HEK293 (cell line): ENCODE data around the gene XCL1.

ENCODE experiments used
- CTCF ChIA-PET: fragments of 350-600 bp; formaldehyde crosslinking; extraction: SDS; loops from one replicate; lab custom pipeline; 2021; ENCODE audit warnings: antibody characterized with exemption; lab: Yijun Ruan, JAX
- POLR2A ChIA-PET: fragments of 300-600 bp; formaldehyde crosslinking; extraction: SDS; loops from one replicate; lab custom pipeline; 2020; ENCODE audit warnings: antibody characterized with exemption, inconsistent platforms; lab: Yijun Ruan, JAX
- H3K27ac ChIP-seq: fragments of 200-500 bp; sonication (Bioruptor generic); 2 replicates; pipeline ENCODE4 v1.5.1; 2014; ENCODE audit warnings: low read depth, low read length, control low read depth, inconsistent platforms; ENCODE audit errors: extremely low read depth
- H3K36me3 ChIP-seq, 2 experiments: fragments of 200-500 bp in 1 of 2; sonication (Bioruptor generic) in 1 of 2; 1 replicate in 1 of 2; 2 replicates in 1 of 2; pipeline ENCODE4 v1.5.1; 2014 to 2017; ENCODE audit warnings: inconsistent platforms in 2 of 2, low read length in 2 of 2; ENCODE audit not compliant: control insufficient read depth in 2 of 2, insufficient read depth in 1 of 2
- H3K4me1 ChIP-seq: fragments of 200-500 bp; sonication (Bioruptor generic); 2 replicates; pipeline ENCODE4 v1.5.1; 2014; ENCODE audit warnings: mild to moderate bottlenecking, low read length, inconsistent platforms; ENCODE audit not compliant: control insufficient read depth, insufficient read depth
- H3K4me3 ChIP-seq: 2 replicates; pipeline ENCODE4 v1.5.1; 2011; ENCODE audit warnings: low read depth, mild to moderate bottlenecking, control low read depth, low read length, moderate library complexity
- H3K9me3 ChIP-seq: fragments of 200-500 bp; sonication (Bioruptor generic); 2 replicates; pipeline ENCODE4 v1.5.1; 2014; ENCODE audit warnings: low read depth, low read length, inconsistent platforms; ENCODE audit not compliant: control insufficient read depth, insufficient read depth
- BCL11B ChIP-seq: fragments of 450-650 bp; formaldehyde crosslinking; IDR thresholded peaks from 2 replicates; pipeline ENCODE4 v1.5.1; 2016; ENCODE audit warnings: low read depth, missing biosample characterization, missing genetic modification characterization
- BCL6B ChIP-seq: fragments of 450-650 bp; formaldehyde crosslinking; IDR thresholded peaks from 2 replicates; pipeline ENCODE4 v1.5.1; 2017; ENCODE audit warnings: missing biosample characterization, missing genetic modification characterization
- FEZF1 ChIP-seq: fragments of 450-650 bp; formaldehyde crosslinking; IDR thresholded peaks from 2 replicates; pipeline ENCODE4 v1.5.1; 2016; ENCODE audit warnings: missing biosample characterization, missing genetic modification characterization
- HOXC10 ChIP-seq: sonication (generic); formaldehyde crosslinking; IDR thresholded peaks from 2 replicates; pipeline ENCODE4 v1.8.1; 2023; ENCODE audit warnings: mild to moderate bottlenecking, missing genetic modification reagents
- IKZF3 ChIP-seq: fragments of 450-650 bp; IDR thresholded peaks from 2 replicates; pipeline ENCODE4 v1.5.0; 2018; ENCODE audit warnings: missing biosample characterization, mild to moderate bottlenecking, missing genetic modification characterization, moderate library complexity
- KLF10 ChIP-seq: fragments of 450-650 bp; IDR thresholded peaks from 2 replicates; pipeline ENCODE4 v1.5.1; 2018; ENCODE audit warnings: missing biosample characterization, mild to moderate bottlenecking, missing genetic modification characterization
- OSR2 ChIP-seq: fragments of 450-650 bp; formaldehyde crosslinking; IDR thresholded peaks from 2 replicates; pipeline ENCODE4 v1.5.1; 2016; ENCODE audit warnings: missing biosample characterization, missing genetic modification characterization
- PATZ1 ChIP-seq: fragments of 450-650 bp; formaldehyde crosslinking; IDR thresholded peaks from 2 replicates; pipeline ENCODE4 v1.5.1; 2016; ENCODE audit warnings: missing biosample characterization, missing genetic modification characterization
- ZBTB17 ChIP-seq: fragments of 450-650 bp; formaldehyde crosslinking; IDR thresholded peaks from 2 replicates; pipeline ENCODE4 v1.5.1; 2016; ENCODE audit warnings: missing biosample characterization, missing genetic modification characterization
- ZBTB44 ChIP-seq: fragments of 450-650 bp; IDR thresholded peaks from 2 replicates; pipeline ENCODE4 v1.5.1; 2018; ENCODE audit warnings: missing biosample characterization, mild to moderate bottlenecking, missing genetic modification characterization
- ZNF114 ChIP-seq: fragments of 450-650 bp; formaldehyde crosslinking; IDR thresholded peaks from 2 replicates; pipeline ENCODE4 v1.5.0; 2017; ENCODE audit warnings: missing biosample characterization, missing genetic modification characterization
- ZNF146 ChIP-seq: fragments of 450-650 bp; formaldehyde crosslinking; IDR thresholded peaks from 2 replicates; pipeline ENCODE4 v1.5.1; 2016; ENCODE audit warnings: missing biosample characterization, missing genetic modification characterization
- ZNF2 ChIP-seq: fragments of 450-650 bp; formaldehyde crosslinking; IDR thresholded peaks from 2 replicates; pipeline ENCODE4 v1.5.1; 2016; ENCODE audit warnings: missing biosample characterization, missing genetic modification characterization
- ZNF223 ChIP-seq: fragments of 450-650 bp; formaldehyde crosslinking; IDR thresholded peaks from 2 replicates; pipeline ENCODE4 v1.5.1; 2016; ENCODE audit warnings: missing biosample characterization, missing genetic modification characterization
- ZNF501 ChIP-seq: fragments of 450-650 bp; formaldehyde crosslinking; IDR thresholded peaks from 2 replicates; pipeline ENCODE4 v1.5.1; 2016; ENCODE audit warnings: missing biosample characterization, missing genetic modification characterization
- ZNF549 ChIP-seq: fragments of 450-650 bp; IDR thresholded peaks from 2 replicates; pipeline ENCODE4 v1.5.1; 2018; ENCODE audit warnings: missing biosample characterization, missing genetic modification characterization, mild to moderate bottlenecking, inconsistent platforms, moderate library complexity
- ZNF654 ChIP-seq: fragments of 450-650 bp; formaldehyde crosslinking; IDR thresholded peaks from 2 replicates; pipeline ENCODE4 v1.5.1; 2016; ENCODE audit warnings: low read depth, missing biosample characterization, missing genetic modification characterization
- ZNF677 ChIP-seq: fragments of 450-650 bp; IDR thresholded peaks from 2 replicates; pipeline ENCODE4 v1.5.0; 2018; ENCODE audit warnings: missing biosample characterization, mild to moderate bottlenecking, missing genetic modification characterization, moderate library complexity
- ZNF747 ChIP-seq: fragments of 450-650 bp; formaldehyde crosslinking; IDR thresholded peaks from 2 replicates; pipeline ENCODE4 v1.5.1; 2016; ENCODE audit warnings: missing biosample characterization, missing genetic modification characterization
- ZSCAN30 ChIP-seq: fragments of 450-650 bp; IDR thresholded peaks from 2 replicates; pipeline ENCODE4 v1.5.1; 2018; ENCODE audit warnings: missing biosample characterization, mild to moderate bottlenecking, missing genetic modification characterization, moderate library complexity
- TF ChIP-seq, protein P1 (sequence below): fragments of 450-650 bp; formaldehyde crosslinking; IDR thresholded peaks from 2 replicates; pipeline ENCODE4 v1.5.1; 2016; ENCODE audit warnings: missing biosample characterization, missing genetic modification characterization
- TF ChIP-seq, protein P2 (sequence below): fragments of 450-650 bp; formaldehyde crosslinking; IDR thresholded peaks from 2 replicates; pipeline ENCODE4 v1.5.1; 2017; ENCODE audit warnings: missing biosample characterization, missing genetic modification characterization
- TF ChIP-seq, protein P3 (sequence below): fragments of 450-650 bp; formaldehyde crosslinking; IDR thresholded peaks from 2 replicates; pipeline ENCODE4 v1.5.1; 2016; ENCODE audit warnings: missing biosample characterization, missing genetic modification characterization
- TF ChIP-seq, protein P4 (sequence below): fragments of 450-650 bp; formaldehyde crosslinking; IDR thresholded peaks from 2 replicates; pipeline ENCODE4 v1.5.1; 2017; ENCODE audit warnings: missing biosample characterization, missing genetic modification characterization

XCL1 gene

GRCh38 chr1:168565825-168566224, 10.6 kb upstream of the XCL1 start:
- H3K27ac ChIP-seq, result no peak overlapping the region
- POLR2A ChIA-PET, result no interaction called here
- TF ChIP-seq ZNF114 (tag by site-specific recombination), result no peak
- TF ChIP-seq ZNF747 (tag by site-specific recombination), result no peak
- peak; percentile 55; the same call in 1 of the 2 replicates for TF ChIP-seq OSR2 (tag by site-specific recombination)
- TF ChIP-seq ZBTB17, result no peak
- TF ChIP-seq ZNF654, result no peak
- TF ChIP-seq ZNF223, result no peak
- TF ChIP-seq, protein P1, sequence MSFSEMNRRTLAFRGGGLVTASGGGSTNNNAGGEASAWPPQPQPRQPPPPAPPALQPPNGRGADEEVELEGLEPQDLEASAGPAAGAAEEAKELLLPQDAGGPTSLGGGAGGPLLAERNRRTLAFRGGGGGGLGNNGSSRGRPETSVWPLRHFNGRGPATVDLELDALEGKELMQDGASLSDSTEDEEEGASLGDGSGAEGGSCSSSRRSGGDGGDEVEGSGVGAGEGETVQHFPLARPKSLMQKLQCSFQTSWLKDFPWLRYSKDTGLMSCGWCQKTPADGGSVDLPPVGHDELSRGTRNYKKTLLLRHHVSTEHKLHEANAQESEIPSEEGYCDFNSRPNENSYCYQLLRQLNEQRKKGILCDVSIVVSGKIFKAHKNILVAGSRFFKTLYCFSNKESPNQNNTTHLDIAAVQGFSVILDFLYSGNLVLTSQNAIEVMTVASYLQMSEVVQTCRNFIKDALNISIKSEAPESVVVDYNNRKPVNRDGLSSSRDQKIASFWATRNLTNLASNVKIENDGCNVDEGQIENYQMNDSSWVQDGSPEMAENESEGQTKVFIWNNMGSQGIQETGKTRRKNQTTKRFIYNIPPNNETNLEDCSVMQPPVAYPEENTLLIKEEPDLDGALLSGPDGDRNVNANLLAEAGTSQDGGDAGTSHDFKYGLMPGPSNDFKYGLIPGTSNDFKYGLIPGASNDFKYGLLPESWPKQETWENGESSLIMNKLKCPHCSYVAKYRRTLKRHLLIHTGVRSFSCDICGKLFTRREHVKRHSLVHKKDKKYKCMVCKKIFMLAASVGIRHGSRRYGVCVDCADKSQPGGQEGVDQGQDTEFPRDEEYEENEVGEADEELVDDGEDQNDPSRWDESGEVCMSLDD (tag by site-specific recombination), result no peak
- peak; percentile 83 for TF ChIP-seq IKZF3 (tag by site-specific recombination)
- peak; percentile 93 for TF ChIP-seq ZBTB44
- TF ChIP-seq, protein P2, sequence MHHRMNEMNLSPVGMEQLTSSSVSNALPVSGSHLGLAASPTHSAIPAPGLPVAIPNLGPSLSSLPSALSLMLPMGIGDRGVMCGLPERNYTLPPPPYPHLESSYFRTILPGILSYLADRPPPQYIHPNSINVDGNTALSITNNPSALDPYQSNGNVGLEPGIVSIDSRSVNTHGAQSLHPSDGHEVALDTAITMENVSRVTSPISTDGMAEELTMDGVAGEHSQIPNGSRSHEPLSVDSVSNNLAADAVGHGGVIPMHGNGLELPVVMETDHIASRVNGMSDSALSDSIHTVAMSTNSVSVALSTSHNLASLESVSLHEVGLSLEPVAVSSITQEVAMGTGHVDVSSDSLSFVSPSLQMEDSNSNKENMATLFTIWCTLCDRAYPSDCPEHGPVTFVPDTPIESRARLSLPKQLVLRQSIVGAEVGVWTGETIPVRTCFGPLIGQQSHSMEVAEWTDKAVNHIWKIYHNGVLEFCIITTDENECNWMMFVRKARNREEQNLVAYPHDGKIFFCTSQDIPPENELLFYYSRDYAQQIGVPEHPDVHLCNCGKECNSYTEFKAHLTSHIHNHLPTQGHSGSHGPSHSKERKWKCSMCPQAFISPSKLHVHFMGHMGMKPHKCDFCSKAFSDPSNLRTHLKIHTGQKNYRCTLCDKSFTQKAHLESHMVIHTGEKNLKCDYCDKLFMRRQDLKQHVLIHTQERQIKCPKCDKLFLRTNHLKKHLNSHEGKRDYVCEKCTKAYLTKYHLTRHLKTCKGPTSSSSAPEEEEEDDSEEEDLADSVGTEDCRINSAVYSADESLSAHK (tag by site-specific recombination), result peak; percentile 42; the same call in 1 of the 2 replicates
- no peak for TF ChIP-seq ZNF501 (tag by site-specific recombination)
- no peak for TF ChIP-seq ZNF677 (tag by site-specific recombination)
- TF ChIP-seq BCL11B (tag by site-specific recombination), result no peak
- peak; percentile 56; the same call in 1 of the 2 replicates for TF ChIP-seq KLF10 (tag by site-specific recombination)
- TF ChIP-seq, protein P3, sequence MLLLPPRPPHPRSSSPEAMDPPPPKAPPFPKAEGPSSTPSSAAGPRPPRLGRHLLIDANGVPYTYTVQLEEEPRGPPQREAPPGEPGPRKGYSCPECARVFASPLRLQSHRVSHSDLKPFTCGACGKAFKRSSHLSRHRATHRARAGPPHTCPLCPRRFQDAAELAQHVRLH (tag by site-specific recombination), result peak; percentile 55; the same call in 1 of the 2 replicates
- no peak for TF ChIP-seq ZNF549 (tag by site-specific recombination)
- TF ChIP-seq, protein P4, sequence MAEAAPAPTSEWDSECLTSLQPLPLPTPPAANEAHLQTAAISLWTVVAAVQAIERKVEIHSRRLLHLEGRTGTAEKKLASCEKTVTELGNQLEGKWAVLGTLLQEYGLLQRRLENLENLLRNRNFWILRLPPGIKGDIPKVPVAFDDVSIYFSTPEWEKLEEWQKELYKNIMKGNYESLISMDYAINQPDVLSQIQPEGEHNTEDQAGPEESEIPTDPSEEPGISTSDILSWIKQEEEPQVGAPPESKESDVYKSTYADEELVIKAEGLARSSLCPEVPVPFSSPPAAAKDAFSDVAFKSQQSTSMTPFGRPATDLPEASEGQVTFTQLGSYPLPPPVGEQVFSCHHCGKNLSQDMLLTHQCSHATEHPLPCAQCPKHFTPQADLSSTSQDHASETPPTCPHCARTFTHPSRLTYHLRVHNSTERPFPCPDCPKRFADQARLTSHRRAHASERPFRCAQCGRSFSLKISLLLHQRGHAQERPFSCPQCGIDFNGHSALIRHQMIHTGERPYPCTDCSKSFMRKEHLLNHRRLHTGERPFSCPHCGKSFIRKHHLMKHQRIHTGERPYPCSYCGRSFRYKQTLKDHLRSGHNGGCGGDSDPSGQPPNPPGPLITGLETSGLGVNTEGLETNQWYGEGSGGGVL (tag by site-specific recombination), result peak; percentile 74
- peak; percentile 77 for TF ChIP-seq FEZF1 (tag by site-specific recombination)
- peak; percentile 66 for TF ChIP-seq ZSCAN30 (tag by site-specific recombination)
- TF ChIP-seq BCL6B (tag by site-specific recombination), result peak; percentile 54; the same call in 1 of the 2 replicates
- TF ChIP-seq HOXC10 (CRISPR knock-in tag), result no peak
- no peak for TF ChIP-seq ZNF2 (tag by site-specific recombination)
- no peak for TF ChIP-seq ZNF146 (tag by site-specific recombination)
- TF ChIP-seq PATZ1 (tag by site-specific recombination), result 0 out of 2 replicates have a peak, but pooled peaks have one; percentile 32

More at GRCh38 chr1:168565825-168566224, 10.6 kb upstream of the XCL1 start:
- H3K4me3 ChIP-seq, result no peak overlapping the region
- CTCF ChIA-PET, result interaction anchor here (0.7 to 1.9 kb wide), 3 partner anchors 37 to 223 kb away, joined by 3 to 9 read pairs (median 4); no protein-coding TSS in a partner anchor
- no peaks in the 10 kb centered on the region for H3K36me3 ChIP-seq
- peaks cover 16% of the 10 kb centered on the region for H3K4me1 ChIP-seq
- H3K9me3 ChIP-seq, result no peaks in the 10 kb centered on the region
